Kidney (tissue), 14 donors: ENCODE results near the gene KRTAP17-1. TPM values are rescaled to one million over a fixed set of nuclear protein-coding genes. Genes with fewer than 3 reads are reported as not detected.

Experiments used
- DNase-seq, 5 donors: peaks; one replicate each; pipeline ENCODE4 v3.0.0-alpha.2; 2013 to 2020
- FAIRE-seq: peaks from 2 replicates; lab custom pipeline; 2012; peaks lifted over from hg19 to GRCh38; lab: Jason Lieb, UNC
- H3K27ac ChIP-seq, 2 donors: one replicate each; pipeline ENCODE4 v1.7.0; 2013; ENCODE audit warnings: low read depth in 2 of 2, low read length in 2 of 2, inconsistent platforms in 1 of 2
- H3K27me3 ChIP-seq: one replicate; pipeline ENCODE4 v1.7.1; 2013; ENCODE audit warnings: low read length, inconsistent platforms; ENCODE audit not compliant: control insufficient read depth, insufficient read depth
- H3K36me3 ChIP-seq, 3 donors: one replicate each; pipeline versions ENCODE4 v1.7.0 to v1.7.1; 2013; ENCODE audit warnings: low read length in 3 of 3, control low read depth in 1 of 3, inconsistent platforms in 1 of 3; ENCODE audit not compliant: insufficient read depth in 3 of 3, control insufficient read depth in 2 of 3
- H3K4me1 ChIP-seq, 3 donors: one replicate each; pipeline versions ENCODE4 v1.7.0 to v1.7.1; 2013; ENCODE audit warnings: low read length in 3 of 3, inconsistent platforms in 1 of 3, low read depth in 1 of 3; ENCODE audit not compliant: control insufficient read depth in 2 of 3, insufficient read depth in 2 of 3
- H3K4me3 ChIP-seq, 3 donors: one replicate each; pipeline versions ENCODE4 v1.7.0 to v1.8.1; 2013; ENCODE audit warnings: low read length in 3 of 3, control low read depth in 1 of 3, inconsistent platforms in 1 of 3
- H3K9ac ChIP-seq, 3 donors: one replicate each; pipeline versions ENCODE4 v1.7.0 to v1.7.1; 2013; ENCODE audit warnings: low read length in 3 of 3, control low read depth in 1 of 3, inconsistent platforms in 1 of 3
- H3K9me3 ChIP-seq, 3 donors: one replicate each; pipeline versions ENCODE4 v1.7.0 to v1.7.1; 2013; ENCODE audit warnings: low read length in 3 of 3, control low read depth in 1 of 3, inconsistent platforms in 1 of 3; ENCODE audit not compliant: control insufficient read depth in 2 of 3, insufficient read depth in 1 of 3
- CTCF ChIP-seq: IDR thresholded peaks from 3 replicates; pipeline ENCODE4 v1.5.1; 2012; ENCODE audit warnings: mild to moderate bottlenecking, moderate library complexity, borderline replicate concordance; ENCODE audit not compliant: insufficient read depth; ENCODE audit errors: extremely low read depth
- intact Hi-C: fragments of 100-400 bp; cut with DNase I; formaldehyde crosslinking; loops from one replicate; pipeline ENCODE4 v1.11.1; 2022
- polyA plus RNA-seq: library from polyadenylated mRNA; stranded (reverse); fragments of 350-450 nt; fragmentation: Illumina TruSeq; extraction: RNeasy Lipid Tissue Mini Kit (QIAGEN cat#74804); gene quantifications from one replicate; pipeline ENCODE4 v1.2.3, GENCODE V29; 2014; ENCODE audit warnings: low read depth, low replicate concordance; ENCODE audit not compliant: insufficient read depth
- total RNA-seq: library from RNA; stranded (reverse); fragmentation: NEBNext Ultra II Directional; extraction: Animal tissue kit (Norgen Biotek cat#: 25700); gene quantifications from one replicate; pipeline ENCODE4 v1.2.1, GENCODE V29; 2021
- donor health status: control.
- donor health status: control.
- donor health status: control.
- donor health status: control.
- donor health status: control.
- donor health status: DM: yes; HTN: yes; CAD: no.
- donor health status: Normal renal cell carcinoma (clear cell type).

The KRTAP17-1 gene
- total and polyA plus RNA-seq, 2 donors from 2014 or later: not detected

GRCh38 chr17:41326173-41327145 is 10.9 kb upstream of the KRTAP17-1 start:
- intact Hi-C loops: loop anchor here (10.0 kb wide), 1 partner anchor 412 kb away; no protein-coding TSS in a partner anchor
- FAIRE-seq: no peak

GRCh38 chr17:41325611-41326010 is 10.1 kb upstream of the KRTAP17-1 start:
- no peak overlapping the region for H3K4me3 ChIP-seq
- no peak for TF ChIP-seq CTCF
- no peak overlapping the region for H3K9ac ChIP-seq
- no peak overlapping the region for H3K27ac ChIP-seq
- H3K27me3 ChIP-seq: no peaks in the 10 kb centered on the region
- no peak for FAIRE-seq
- no peaks in the 10 kb centered on the region for H3K9me3 ChIP-seq
- DNase-seq: no peak
- no peaks in the 10 kb centered on the region for H3K4me1 ChIP-seq
- intact Hi-C loops: loop anchor here (10.0 kb wide), 1 partner anchor 411 kb away; no protein-coding TSS in a partner anchor
- H3K36me3 ChIP-seq: no peaks in the 10 kb centered on the region

More at GRCh38 chr17:41326173-41327145, 10.9 kb upstream of the KRTAP17-1 start:
- TF ChIP-seq CTCF: no peak
- H3K9ac ChIP-seq: no peak overlapping the region
- H3K4me3 ChIP-seq: no peak overlapping the region
- H3K27ac ChIP-seq: no peak overlapping the region
- DNase-seq: no peak
- no peaks in the 10 kb centered on the region for H3K36me3 ChIP-seq
- no peaks in the 10 kb centered on the region for H3K4me1 ChIP-seq
- no peaks in the 10 kb centered on the region for H3K27me3 ChIP-seq
- H3K9me3 ChIP-seq: no peaks in the 10 kb centered on the region

- no peak for TF ChIP-seq CTCF
- FAIRE-seq (no peak), DNase-seq (no peak)
- H3K4me1 ChIP-seq: no peaks in the 10 kb centered on the region
- H3K9ac ChIP-seq: no peak overlapping the region
- no peaks in the 10 kb centered on the region for H3K27me3 ChIP-seq
- H3K27ac ChIP-seq: no peak overlapping the region
- no peaks in the 10 kb centered on the region for H3K36me3 ChIP-seq
- intact Hi-C loops: loop anchor here (10.0 kb wide), 1 partner anchor 410 kb away; no protein-coding TSS in a partner anchor
- no peak overlapping the region for H3K4me3 ChIP-seq
- no peaks in the 10 kb centered on the region for H3K9me3 ChIP-seq
Observed at GRCh38 chr17:41325126-41325525, 9.6 kb upstream of the KRTAP17-1 start.
